H1 (cell line): Measurements from ENCODE around the gene PPM1D. TPM values are rescaled to one million over a fixed set of nuclear protein-coding genes. Genes with fewer than 3 reads are reported as not detected.

Source experiments
- CBX8 ChIP-seq: fragments of 300-800, 300-1000 bp; sonication (generic); IDR thresholded peaks from 2 replicates; pipeline ENCODE4 v1.7.1; 2016; ENCODE audit warnings: low read depth, low read length, borderline replicate concordance
- CEBPB ChIP-seq: IDR thresholded peaks from 2 replicates; pipeline ENCODE4 v1.6.1; 2012; ENCODE audit warnings: low read depth, low read length
- EGR1 ChIP-seq: IDR thresholded peaks from 2 replicates; pipeline ENCODE4 v1.6.1; 2011; ENCODE audit warnings: low read depth, low read length, borderline replicate concordance
- GABPA ChIP-seq: IDR thresholded peaks from 2 replicates; pipeline ENCODE4 v1.6.1; 2011; ENCODE audit warnings: mild to moderate bottlenecking, low read length, moderate library complexity, borderline replicate concordance; ENCODE audit not compliant: insufficient read depth
- GTF2F1 ChIP-seq: IDR thresholded peaks from 2 replicates; pipeline ENCODE4 v1.6.1; 2012; ENCODE audit warnings: low read depth, low read length, improper control_type of control experiment, borderline replicate concordance
- HDAC2 ChIP-seq, 2 experiments: fragments of 300-600 bp in 1 of 2; sonication (generic) in 1 of 2; IDR thresholded peaks; 2 replicates each; pipeline ENCODE4 v1.6.1; 2011 to 2012; ENCODE audit warnings: low read depth in 2 of 2, low read length in 2 of 2, mild to moderate bottlenecking in 2 of 2, moderate library complexity in 2 of 2, borderline replicate concordance in 1 of 2, inconsistent platforms in 1 of 2
- KDM4A ChIP-seq: IDR thresholded peaks from one replicate; pipeline ENCODE4 v1.7.1; 2012; ENCODE audit warnings: low read depth, mild to moderate bottlenecking, moderate library complexity, low read length, inconsistent platforms; ENCODE audit not compliant: severe bottlenecking
- KDM5A ChIP-seq: fragments of 200-600 bp; IDR thresholded peaks from 2 replicates; pipeline ENCODE4 v1.7.1; 2012; ENCODE audit warnings: mild to moderate bottlenecking, low read length, inconsistent platforms, mixed read lengths
- MAFK ChIP-seq: IDR thresholded peaks from 2 replicates; pipeline ENCODE4 v1.6.1; 2012; ENCODE audit warnings: low read depth, mild to moderate bottlenecking, improper control_type of control experiment, low read length
- MAX ChIP-seq: IDR thresholded peaks from 2 replicates; pipeline ENCODE4 v1.6.1; 2012; ENCODE audit warnings: inconsistent platforms
- NANOG ChIP-seq: IDR thresholded peaks from 2 replicates; pipeline ENCODE4 v1.6.1; 2011; ENCODE audit warnings: low read length, low read depth, mild to moderate bottlenecking, inconsistent platforms; ENCODE audit not compliant: insufficient read depth, poor library complexity, severe bottlenecking
- NRF1 ChIP-seq: IDR thresholded peaks from 2 replicates; pipeline ENCODE4 v1.6.1; 2011; ENCODE audit warnings: mild to moderate bottlenecking, low read depth, low read length, improper control_type of control experiment
- POLR2A ChIP-seq, 2 experiments: IDR thresholded peaks; 1 replicate in 1 of 2; 2 replicates in 1 of 2; pipeline ENCODE4 v1.6.1; 2011; ENCODE audit warnings: low read depth in 2 of 2, low read length in 2 of 2, mild to moderate bottlenecking in 2 of 2; ENCODE audit errors: control extremely low read depth in 1 of 2
- POU5F1 ChIP-seq: IDR thresholded peaks from 2 replicates; pipeline ENCODE4 v1.6.1; 2011; ENCODE audit warnings: low read depth, mild to moderate bottlenecking, low read length, moderate library complexity
- SIRT6 ChIP-seq: IDR thresholded peaks from one replicate; pipeline ENCODE4 v1.7.1; 2012; ENCODE audit warnings: low read length, inconsistent platforms
- SP2 ChIP-seq: IDR thresholded peaks from 2 replicates; pipeline ENCODE4 v1.6.1; 2012; ENCODE audit warnings: mild to moderate bottlenecking, low read length, inconsistent platforms
- SRF ChIP-seq: IDR thresholded peaks from 2 replicates; pipeline ENCODE4 v1.6.1; 2011; ENCODE audit warnings: mild to moderate bottlenecking, low read depth, low read length, moderate library complexity
- TAF1 ChIP-seq: IDR thresholded peaks from 2 replicates; pipeline ENCODE4 v1.6.1; 2011; ENCODE audit warnings: mild to moderate bottlenecking, low read depth, low read length
- USF2 ChIP-seq: IDR thresholded peaks from 2 replicates; pipeline ENCODE4 v1.6.1; 2011; ENCODE audit warnings: low read length, improper control_type of control experiment
- polyA plus RNA-seq, 7 experiments: library from polyadenylated mRNA; depleted of rRNA in 3 of 7; stranded (reverse) in 5 of 7; unstranded in 2 of 7; fragments of >200 nt in 5 of 7; fragments of 200-250 nt in 2 of 7; gene quantifications; 1 replicate in 5 of 7; 2 replicates in 1 of 7; 4 replicates in 1 of 7; pipeline versions ENCODE4 v1.2.1 to v1.2.3, GENCODE V29; 2011 to 2013; ENCODE audit warnings: missing spikeins in 2 of 7, mixed read lengths in 2 of 7
- total RNA-seq: library from RNA; stranded (reverse); fragmentation: NEBNext Ultra II Directional; extraction: Animal tissue kit (Norgen Biotek cat#: 25700); gene quantifications from 2 replicates; pipeline ENCODE4 v1.2.1, GENCODE V29; 2021
- TF ChIP-seq, protein P1 (sequence below): IDR thresholded peaks from 2 replicates; pipeline ENCODE4 v1.6.1; 2012; ENCODE audit warnings: low read length, inconsistent platforms
- TF ChIP-seq, protein P2 (sequence below): IDR thresholded peaks from 2 replicates; pipeline ENCODE4 v1.6.1; 2011; ENCODE audit warnings: low read depth, mild to moderate bottlenecking, low read length; ENCODE audit not compliant: insufficient read depth

PPM1D gene
- total and polyA plus RNA-seq, 2 of the 8 experiments (the other 6 are each of a cell fraction or from before 2014, with no cell fraction given) = 5.0 to 16.7 TPM

- TF ChIP-seq HDAC2 (IDR thresholded peaks at IDR 0.05; ENCODE audit: borderline replicate concordance in 1 of 2, low read depth in 2 of 2, low read length in 2 of 2) (peak; percentile 61 to 95; a peak in 3 of 4 replicates), MAX (peak; percentile 96), GTF2F1 (no peak), NANOG (no peak), GABPA (no peak), POU5F1 (no peak), CBX8 (no peak), SRF (no peak), POLR2A (IDR thresholded peaks at IDR 0.05; ENCODE audit: control extremely low read depth in 1 of 2, low read depth in 2 of 2, low read length in 2 of 2) (peak; percentile 79 to 80; a peak in 2 of 3 replicates), MAFK (no peak), TAF1 (peak; percentile 72), CEBPB (no peak), SP2 (peak; percentile 84), SIRT6 (no peak), EGR1 (no peak), KDM5A (peak; percentile 57), NRF1 (no peak), USF2 (peak; percentile 85), KDM4A (peak; percentile 45)
- TF ChIP-seq, protein P1, sequence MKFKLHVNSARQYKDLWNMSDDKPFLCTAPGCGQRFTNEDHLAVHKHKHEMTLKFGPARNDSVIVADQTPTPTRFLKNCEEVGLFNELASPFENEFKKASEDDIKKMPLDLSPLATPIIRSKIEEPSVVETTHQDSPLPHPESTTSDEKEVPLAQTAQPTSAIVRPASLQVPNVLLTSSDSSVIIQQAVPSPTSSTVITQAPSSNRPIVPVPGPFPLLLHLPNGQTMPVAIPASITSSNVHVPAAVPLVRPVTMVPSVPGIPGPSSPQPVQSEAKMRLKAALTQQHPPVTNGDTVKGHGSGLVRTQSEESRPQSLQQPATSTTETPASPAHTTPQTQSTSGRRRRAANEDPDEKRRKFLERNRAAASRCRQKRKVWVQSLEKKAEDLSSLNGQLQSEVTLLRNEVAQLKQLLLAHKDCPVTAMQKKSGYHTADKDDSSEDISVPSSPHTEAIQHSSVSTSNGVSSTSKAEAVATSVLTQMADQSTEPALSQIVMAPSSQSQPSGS = no peak
- TF ChIP-seq, protein P2, sequence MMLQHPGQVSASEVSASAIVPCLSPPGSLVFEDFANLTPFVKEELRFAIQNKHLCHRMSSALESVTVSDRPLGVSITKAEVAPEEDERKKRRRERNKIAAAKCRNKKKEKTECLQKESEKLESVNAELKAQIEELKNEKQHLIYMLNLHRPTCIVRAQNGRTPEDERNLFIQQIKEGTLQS = peak; percentile 21; the same call in 1 of the 2 replicates
Measured at GRCh38 chr17:60677308-60678117, 77.5 kb downstream of the PPM1D start, which contains the start of gene BCAS3 (continued).
